HG03045 (cell line): Measurements from ENCODE around the gene MPV17L.
"Not testable (repeated sequence)": the region's sequence is repeated elsewhere in the genome, so short reads cannot be mapped to it uniquely, and the experiment has no call there.

Source experiments
- ATAC-seq: cut with Tn5 transposase; IDR thresholded peaks from one replicate; pipeline ENCODE4 v1.9.1; 2021; ENCODE audit warnings: mild to moderate bottlenecking, moderate library complexity; ENCODE audit not compliant: unreplicated experiment

The MPV17L gene

GRCh38 chr16:15407756-15408155 is 12.2 kb downstream of the MPV17L start:
- not testable (repeated sequence) for ATAC-seq

- not testable (repeated sequence) for ATAC-seq
Observed at GRCh38 chr16:15409476-15409875, 13.9 kb downstream of the MPV17L start.

GRCh38 chr16:15415511-15415985 is 20.0 kb downstream of the MPV17L start:
- no peak for ATAC-seq

- no peak for ATAC-seq
Observed at GRCh38 chr16:15417197-15417596, 21.6 kb downstream of the MPV17L start.

GRCh38 chr16:15418206-15418605 is 22.7 kb downstream of the MPV17L start:
- ATAC-seq = no peak

GRCh38 chr16:15421696-15422095 is 26.1 kb downstream of the MPV17L start:
- not testable (repeated sequence) for ATAC-seq

GRCh38 chr16:15422222-15422621 is 26.7 kb downstream of the MPV17L start:
- ATAC-seq = no peak

GRCh38 chr16:15425861-15426260 is 30.3 kb downstream of the MPV17L start:
- ATAC-seq = no peak

- no peak for ATAC-seq
Observed at GRCh38 chr16:15426796-15427195, 31.2 kb downstream of the MPV17L start.

GRCh38 chr16:15427648-15428239 is 32.2 kb downstream of the MPV17L start:
- no peak for ATAC-seq

GRCh38 chr16:15430884-15431283 is 35.3 kb downstream of the MPV17L start:
- ATAC-seq = not testable (repeated sequence)

- no peak for ATAC-seq
Observed at GRCh38 chr16:15434079-15434424, 38.5 kb downstream of the MPV17L start.

GRCh38 chr16:15434425-15435215 is 39.1 kb downstream of the MPV17L start, which contains the start of gene BMERB1:
Gene BMERB1 (plus strand): TSS chr16:15434588. CDS start chr16:15434654, 66 bp downstream.
- no peak for ATAC-seq

GRCh38 chr16:15435216-15435864 is 39.8 kb downstream of the MPV17L start:
- no peak for ATAC-seq

- no peak for ATAC-seq
Observed at GRCh38 chr16:15439102-15439501, 43.5 kb downstream of the MPV17L start.

GRCh38 chr16:15439521-15439920 is 44.0 kb downstream of the MPV17L start:
- no peak for ATAC-seq

GRCh38 chr16:15440852-15441251 is 45.3 kb downstream of the MPV17L start:
- no peak for ATAC-seq

- ATAC-seq = not testable (repeated sequence)
Observed at GRCh38 chr16:15442140-15442539, 46.6 kb downstream of the MPV17L start.

- ATAC-seq = no peak
Observed at GRCh38 chr16:15443753-15444152, 48.2 kb downstream of the MPV17L start.

GRCh38 chr16:15444264-15444663 is 48.7 kb downstream of the MPV17L start:
- no peak for ATAC-seq

- ATAC-seq = no peak
Observed at GRCh38 chr16:15445450-15445849, 49.9 kb downstream of the MPV17L start.

- ATAC-seq = no peak
Observed at GRCh38 chr16:15446901-15447300, 51.3 kb downstream of the MPV17L start.
